RWPE2 (cell line): Measurements from ENCODE around the gene TSHZ2.
A peak's percentile ranks its signal among the peaks of the same experiment; 100 is the strongest.

ENCODE experiments used
- ATAC-seq: fragments of 200-7000 bp; cut with Tn5 transposase; 3 replicates; pipeline ENCODE4 v1.9.1; 2021; ENCODE audit warnings: low read depth
- DNase-seq: peaks from one replicate; pipeline ENCODE4 v3.0.0-alpha.2; 2020; ENCODE audit warnings: low spot score
- H3K27ac ChIP-seq: fragments of 450-650 bp; 2 replicates; pipeline ENCODE4 v1.5.1; 2017; ENCODE audit warnings: mild to moderate bottlenecking; ENCODE audit not compliant: poor library complexity, severe bottlenecking
- H3K27me3 ChIP-seq: fragments of 250-450 bp; sonication (Bioruptor Pico); 2 replicates; pipeline ENCODE4 v1.5.1; 2021; ENCODE audit warnings: mild to moderate bottlenecking, moderate library complexity; ENCODE audit not compliant: insufficient read depth, poor library complexity, severe bottlenecking
- H3K36me3 ChIP-seq: fragments of 250-450 bp; sonication (Bioruptor Pico); 2 replicates; pipeline ENCODE4 v1.5.1; 2020; ENCODE audit warnings: low read depth, mild to moderate bottlenecking, moderate library complexity
- H3K4me1 ChIP-seq: fragments of 250-450 bp; sonication (Bioruptor Pico); 2 replicates; pipeline ENCODE4 v1.5.1; 2021; ENCODE audit warnings: mild to moderate bottlenecking, moderate library complexity; ENCODE audit not compliant: insufficient read depth, poor library complexity, severe bottlenecking
- H3K4me3 ChIP-seq: fragments of 250-450 bp; sonication (Bioruptor Pico); 2 replicates; pipeline ENCODE4 v1.5.1; 2021; ENCODE audit warnings: mild to moderate bottlenecking, moderate library complexity; ENCODE audit not compliant: severe bottlenecking
- H3K9me3 ChIP-seq: fragments of 250-450 bp; sonication (Bioruptor Pico); 2 replicates; pipeline ENCODE4 v1.5.1; 2021; ENCODE audit warnings: mild to moderate bottlenecking, moderate library complexity; ENCODE audit not compliant: severe bottlenecking
- TF ChIP-seq, protein P1 (sequence below): fragments of 450-650 bp; IDR thresholded peaks from one replicate; pipeline ENCODE4 v1.5.1; 2017; ENCODE audit warnings: mild to moderate bottlenecking, moderate library complexity; ENCODE audit not compliant: poor library complexity, severe bottlenecking

Gene TSHZ2

DNA sequence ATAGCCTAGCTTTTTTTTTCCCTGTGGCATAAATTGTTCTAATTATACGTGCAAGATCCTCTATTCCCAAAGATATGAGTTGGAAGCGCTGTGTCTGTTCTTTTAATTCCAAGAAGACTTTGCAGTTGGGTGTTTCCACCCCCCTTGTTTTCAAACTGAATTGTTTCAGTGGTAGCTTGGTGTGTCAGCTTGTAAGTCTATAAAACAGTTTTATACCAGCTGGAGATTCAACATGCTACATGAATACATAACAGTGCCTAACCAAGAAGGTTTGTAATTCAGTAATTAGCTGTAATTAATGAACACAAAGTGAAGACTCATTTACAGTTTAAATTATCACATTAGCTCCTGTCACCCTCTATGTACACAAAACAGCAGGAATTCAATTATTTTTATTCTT lies 467.5 kb downstream of the TSHZ2 start:
- Histone ChIP-seq H3K27me3 (peaks cover 2% of the 10 kb centered on the region), H3K9me3 (no peaks in the 10 kb centered on the region), H3K36me3 (no peaks in the 10 kb centered on the region), H3K4me3 (no peak overlapping the region), H3K27ac (no peak overlapping the region), H3K4me1 (no peaks in the 10 kb centered on the region)
- DNase-seq, result no peak
- TF ChIP-seq, protein P1, sequence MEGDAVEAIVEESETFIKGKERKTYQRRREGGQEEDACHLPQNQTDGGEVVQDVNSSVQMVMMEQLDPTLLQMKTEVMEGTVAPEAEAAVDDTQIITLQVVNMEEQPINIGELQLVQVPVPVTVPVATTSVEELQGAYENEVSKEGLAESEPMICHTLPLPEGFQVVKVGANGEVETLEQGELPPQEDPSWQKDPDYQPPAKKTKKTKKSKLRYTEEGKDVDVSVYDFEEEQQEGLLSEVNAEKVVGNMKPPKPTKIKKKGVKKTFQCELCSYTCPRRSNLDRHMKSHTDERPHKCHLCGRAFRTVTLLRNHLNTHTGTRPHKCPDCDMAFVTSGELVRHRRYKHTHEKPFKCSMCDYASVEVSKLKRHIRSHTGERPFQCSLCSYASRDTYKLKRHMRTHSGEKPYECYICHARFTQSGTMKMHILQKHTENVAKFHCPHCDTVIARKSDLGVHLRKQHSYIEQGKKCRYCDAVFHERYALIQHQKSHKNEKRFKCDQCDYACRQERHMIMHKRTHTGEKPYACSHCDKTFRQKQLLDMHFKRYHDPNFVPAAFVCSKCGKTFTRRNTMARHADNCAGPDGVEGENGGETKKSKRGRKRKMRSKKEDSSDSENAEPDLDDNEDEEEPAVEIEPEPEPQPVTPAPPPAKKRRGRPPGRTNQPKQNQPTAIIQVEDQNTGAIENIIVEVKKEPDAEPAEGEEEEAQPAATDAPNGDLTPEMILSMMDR, result no peak
- ATAC-seq, result no peak

DNA sequence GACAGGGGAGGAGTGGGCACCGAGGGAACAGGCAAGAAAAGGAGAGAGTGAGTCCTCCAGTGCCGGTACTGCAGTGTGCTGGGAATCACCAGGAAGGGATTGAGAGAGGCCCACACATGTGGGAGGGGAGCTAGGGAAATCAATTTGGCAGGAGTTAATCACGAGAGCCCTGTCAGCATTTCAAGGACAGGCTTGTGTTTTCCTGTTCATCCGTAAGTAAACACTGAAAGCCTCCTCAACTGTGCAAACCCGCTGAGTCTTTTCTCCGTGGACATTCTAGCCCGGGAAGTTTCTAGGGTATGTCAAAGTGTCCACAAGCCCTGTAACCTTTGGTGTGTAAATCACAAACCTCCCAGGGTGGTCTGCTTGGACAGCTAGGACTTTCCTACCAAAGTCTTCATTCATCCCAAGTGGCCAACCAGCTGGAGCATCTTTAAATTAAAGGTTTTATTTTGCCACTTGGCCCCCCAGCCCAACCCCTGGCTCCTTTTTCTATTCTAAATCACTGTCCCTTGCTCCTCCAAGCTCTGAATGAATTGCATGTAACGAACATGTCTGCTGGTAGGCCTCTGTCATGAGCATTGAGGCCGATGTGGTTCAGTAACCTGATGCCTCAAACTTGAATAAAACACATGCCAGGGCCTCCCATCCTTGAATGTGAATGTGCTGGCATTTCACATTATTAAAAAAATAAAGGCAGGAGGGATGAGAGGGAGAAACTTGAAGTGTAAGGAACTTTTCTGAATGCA lies 472.4 kb downstream of the TSHZ2 start:
- TF ChIP-seq, protein P1, result no peak
- ATAC-seq (peak; percentile 24; the same call in 1 of the 3 replicates), DNase-seq (no peak)
- Histone ChIP-seq H3K27me3 (no peaks in the 10 kb centered on the region), H3K36me3 (no peaks in the 10 kb centered on the region), H3K4me3 (no peak overlapping the region), H3K27ac (no peak overlapping the region), H3K9me3 (peaks cover 4% of the 10 kb centered on the region), H3K4me1 (no peaks in the 10 kb centered on the region)

DNA sequence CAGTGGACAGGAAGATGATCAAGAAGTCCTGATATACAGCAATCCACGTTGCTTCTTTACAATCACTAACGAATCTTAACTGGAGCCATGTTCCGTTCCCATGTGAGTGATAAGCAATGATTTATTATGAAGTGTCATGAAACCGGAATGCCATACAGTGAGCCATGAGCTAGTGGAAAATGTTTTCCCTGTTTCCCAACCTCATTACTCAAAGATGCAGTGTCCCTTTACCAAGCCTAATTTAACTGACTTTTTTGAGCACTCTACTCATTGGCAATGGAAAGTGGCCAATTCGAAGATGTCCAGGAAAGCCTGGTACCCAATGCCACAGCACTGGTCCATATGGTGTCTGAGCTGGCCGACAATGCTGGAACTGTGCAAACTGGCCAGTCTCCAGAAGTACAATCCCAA lies 473.2 kb downstream of the TSHZ2 start:
- Histone ChIP-seq H3K4me1 (no peaks in the 10 kb centered on the region), H3K27me3 (no peaks in the 10 kb centered on the region), H3K4me3 (no peak overlapping the region), H3K36me3 (no peaks in the 10 kb centered on the region), H3K9me3 (peaks cover 8% of the 10 kb centered on the region), H3K27ac (no peak overlapping the region)
- ATAC-seq, result no peak
- DNase-seq, result no peak
- TF ChIP-seq, protein P1, result no peak

DNA sequence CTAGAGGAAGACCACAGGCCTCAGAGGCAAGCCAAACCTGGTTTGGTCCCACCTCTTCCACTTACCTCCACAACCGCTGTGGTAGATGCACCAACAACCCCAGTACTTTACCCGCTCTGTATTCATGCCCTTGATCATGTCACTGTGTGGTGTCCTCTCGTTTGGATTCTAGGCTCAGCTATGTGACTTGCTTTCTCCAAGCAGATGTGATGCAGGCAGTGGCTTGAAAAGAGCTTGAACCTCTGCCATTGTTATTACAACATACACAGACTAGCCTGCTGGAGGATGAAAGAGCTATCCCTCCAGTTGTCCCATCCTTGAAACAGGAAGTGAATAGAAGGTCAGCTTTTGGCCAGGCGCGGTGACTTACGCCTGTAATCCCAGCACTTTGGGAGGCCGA lies 473.8 kb downstream of the TSHZ2 start:
- no peak overlapping the region for H3K4me3 ChIP-seq
- H3K4me1 ChIP-seq, result no peaks in the 10 kb centered on the region
- H3K36me3 ChIP-seq, result no peaks in the 10 kb centered on the region
- no peak for DNase-seq
- H3K27me3 ChIP-seq, result no peaks in the 10 kb centered on the region
- TF ChIP-seq, protein P1, result no peak
- H3K9me3 ChIP-seq, result peaks cover 8% of the 10 kb centered on the region
- H3K27ac ChIP-seq, result no peak overlapping the region
- ATAC-seq, result no peak

DNA sequence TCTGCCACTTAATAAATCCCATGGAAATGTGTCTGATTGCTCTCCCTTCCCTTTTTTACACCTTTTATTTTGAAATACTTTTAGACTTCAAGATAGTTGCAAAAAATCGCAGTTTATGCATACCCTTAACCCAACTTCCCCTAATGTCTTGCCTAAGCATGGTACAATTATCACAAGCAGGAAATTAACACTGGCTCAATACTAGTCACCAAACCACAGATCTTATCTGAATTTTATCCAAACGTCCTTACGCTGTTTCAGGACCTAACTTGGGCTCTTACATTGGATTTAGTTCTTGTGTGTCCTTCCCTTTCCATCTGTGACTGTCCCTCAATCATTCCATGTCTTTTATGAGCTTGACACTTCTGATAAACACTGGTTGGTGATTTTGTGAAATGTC lies 475.2 kb downstream of the TSHZ2 start:
- H3K36me3 ChIP-seq, result no peaks in the 10 kb centered on the region
- no peaks in the 10 kb centered on the region for H3K4me1 ChIP-seq
- no peak overlapping the region for H3K4me3 ChIP-seq
- no peaks in the 10 kb centered on the region for H3K27me3 ChIP-seq
- DNase-seq (no peak), ATAC-seq (no peak)
- H3K27ac ChIP-seq, result no peak overlapping the region
- TF ChIP-seq, protein P1, result no peak
- peaks cover 8% of the 10 kb centered on the region for H3K9me3 ChIP-seq
